Kidney epithelial cell (primary cell): Measurements from ENCODE around the gene GTF2F1. TPM values are rescaled to one million over a fixed set of nuclear protein-coding genes. Genes with fewer than 3 reads are reported as not detected.

Experiments used
- DNase-seq: peaks from one replicate; pipeline ENCODE4 v3.0.0-alpha.2; 2010; ENCODE audit warnings: low read depth
- H3K27me3 ChIP-seq: 2 replicates; pipeline ENCODE4 v1.6.0; 2011; ENCODE audit warnings: low read length; ENCODE audit not compliant: control insufficient read depth, insufficient read depth
- H3K36me3 ChIP-seq: 2 replicates; pipeline ENCODE4 v1.5.1; 2011; ENCODE audit warnings: low read length; ENCODE audit not compliant: control insufficient read depth, insufficient read depth
- H3K4me3 ChIP-seq: 2 replicates; pipeline ENCODE4 v1.5.1; 2011; ENCODE audit warnings: low read depth, mild to moderate bottlenecking, control low read depth, low read length
- CTCF ChIP-seq: IDR thresholded peaks from 2 replicates; pipeline ENCODE4 v1.5.1; 2011; ENCODE audit warnings: mild to moderate bottlenecking, moderate library complexity, low read length, control low read depth, inconsistent platforms; ENCODE audit not compliant: insufficient read depth, poor library complexity, severe bottlenecking
- total RNA-seq: library from RNA; depleted of rRNA; stranded (reverse); fragments of >200 nt; gene quantifications from 2 replicates; pipeline ENCODE4 v1.2.3, GENCODE V29; 2015

Gene GTF2F1
- total RNA-seq, 1 donor from 2014 or later: 51.3 TPM

- no peak overlapping the region for H3K4me3 ChIP-seq
- peak; percentile 59 for TF ChIP-seq CTCF
- no peaks in the 10 kb centered on the region for H3K27me3 ChIP-seq
- no peak for DNase-seq
- H3K36me3 ChIP-seq: peaks cover 4% of the 10 kb centered on the region
These were observed 25.0 kb upstream of the GTF2F1 start for GRCh38 chr19:6417713-6418561.

- Histone ChIP-seq H3K36me3 (peaks cover 4% of the 10 kb centered on the region), H3K4me3 (no peak overlapping the region), H3K27me3 (no peaks in the 10 kb centered on the region)
- DNase-seq: no peak
- TF ChIP-seq CTCF: no peak
These were observed 23.9 kb upstream of the GTF2F1 start for GRCh38 chr19:6416658-6417405.

- no peak overlapping the region for H3K4me3 ChIP-seq
- H3K36me3 ChIP-seq: peaks cover 4% of the 10 kb centered on the region
- DNase-seq: no peak
- no peak for TF ChIP-seq CTCF
- no peaks in the 10 kb centered on the region for H3K27me3 ChIP-seq
These were observed 22.7 kb upstream of the GTF2F1 start for GRCh38 chr19:6415591-6416190.

- no peak overlapping the region for H3K4me3 ChIP-seq
- TF ChIP-seq CTCF: no peak
- peaks cover 4% of the 10 kb centered on the region for H3K36me3 ChIP-seq
- no peak for DNase-seq
- no peaks in the 10 kb centered on the region for H3K27me3 ChIP-seq
These were observed 22.0 kb upstream of the GTF2F1 start for GRCh38 chr19:6414793-6415590.

GRCh38 chr19:6413721-6414643 is 21.0 kb upstream of the GTF2F1 start:
- no peak overlapping the region for H3K4me3 ChIP-seq

More at GRCh38 chr19:6413721-6414643, 21.0 kb upstream of the GTF2F1 start:
- Histone ChIP-seq H3K36me3 (peaks cover 4% of the 10 kb centered on the region), H3K27me3 (no peaks in the 10 kb centered on the region)
- TF ChIP-seq CTCF: no peak
- DNase-seq: no peak
